AG04450 (cell line): Measurements from ENCODE around the gene GRIA3. TPM values are rescaled to one million over a fixed set of nuclear protein-coding genes. Genes with fewer than 3 reads are reported as not detected.

ENCODE experiments used
- CTCF ChIA-PET: fragments of 300-600, 350-600 bp; formaldehyde crosslinking; extraction: SDS; loops from one replicate; lab custom pipeline; 2022; ENCODE audit warnings: antibody characterized with exemption, inconsistent platforms; lab: Charles Lee
- POLR2A ChIA-PET: fragments of 350-600 bp; formaldehyde crosslinking; extraction: SDS; loops from one replicate; lab custom pipeline; 2021; ENCODE audit warnings: antibody characterized with exemption, inconsistent platforms; lab: Yijun Ruan, JAX
- DNase-seq: peaks from one replicate; pipeline ENCODE4 v3.0.0-alpha.2; 2011; ENCODE audit warnings: low read depth, low spot score
- H3K27ac ChIP-seq: one replicate; pipeline ENCODE4 v1.5.1; 2012; ENCODE audit warnings: low read depth, low read length, control low read depth
- H3K27me3 ChIP-seq: one replicate; pipeline ENCODE4 v1.6.0; 2012; ENCODE audit warnings: low read length; ENCODE audit not compliant: control insufficient read depth, insufficient read depth
- H3K4me3 ChIP-seq: 2 replicates; pipeline ENCODE4 v1.5.1; 2011; ENCODE audit warnings: mild to moderate bottlenecking, low read depth, low read length, control low read depth
- H3K9me3 ChIP-seq: 2 replicates; pipeline ENCODE4 v1.5.1; 2012; ENCODE audit warnings: low read length; ENCODE audit not compliant: control insufficient read depth, insufficient read depth
- polyA plus RNA-seq: library from polyadenylated mRNA; depleted of rRNA; stranded (reverse); fragments of >200 nt; gene quantifications from 2 replicates; pipeline ENCODE4 v1.2.3, GENCODE V29; 2011
- TF ChIP-seq, protein P1 (sequence below): IDR thresholded peaks from 2 replicates; pipeline ENCODE4 v1.5.1; 2011; ENCODE audit warnings: low read depth, low read length, control low read depth, inconsistent platforms

Gene GRIA3
- polyA plus RNA-seq, 1 experiment, result 0.06 TPM

DNA sequence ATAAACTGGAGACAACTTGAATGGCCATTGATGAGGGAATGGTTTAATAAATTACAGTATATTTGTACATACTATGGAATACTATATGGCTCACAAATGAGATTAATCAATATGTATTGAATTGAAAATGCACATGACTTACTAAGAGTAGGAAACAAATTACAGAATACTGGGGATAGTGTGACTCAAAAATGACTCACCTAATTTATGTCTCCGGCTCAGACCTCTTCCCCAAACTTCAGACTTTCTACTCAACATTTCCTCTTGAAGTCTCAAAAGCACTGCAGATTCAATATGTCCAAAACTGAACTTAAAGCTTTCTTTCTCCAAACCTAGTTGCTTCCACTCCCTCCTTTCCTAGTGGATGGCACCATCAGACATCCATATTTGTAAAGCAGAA, 28.8 kb upstream of the GRIA3 start:
- DNase-seq, result no peak
- ChIA-PET POLR2A (no interaction called here), CTCF (no interaction called here)
- no peaks in the 10 kb centered on the region for H3K9me3 ChIP-seq
- H3K27ac ChIP-seq, result no peak overlapping the region
- no peak overlapping the region for H3K4me3 ChIP-seq
- H3K27me3 ChIP-seq, result no peaks in the 10 kb centered on the region
- TF ChIP-seq, protein P1, sequence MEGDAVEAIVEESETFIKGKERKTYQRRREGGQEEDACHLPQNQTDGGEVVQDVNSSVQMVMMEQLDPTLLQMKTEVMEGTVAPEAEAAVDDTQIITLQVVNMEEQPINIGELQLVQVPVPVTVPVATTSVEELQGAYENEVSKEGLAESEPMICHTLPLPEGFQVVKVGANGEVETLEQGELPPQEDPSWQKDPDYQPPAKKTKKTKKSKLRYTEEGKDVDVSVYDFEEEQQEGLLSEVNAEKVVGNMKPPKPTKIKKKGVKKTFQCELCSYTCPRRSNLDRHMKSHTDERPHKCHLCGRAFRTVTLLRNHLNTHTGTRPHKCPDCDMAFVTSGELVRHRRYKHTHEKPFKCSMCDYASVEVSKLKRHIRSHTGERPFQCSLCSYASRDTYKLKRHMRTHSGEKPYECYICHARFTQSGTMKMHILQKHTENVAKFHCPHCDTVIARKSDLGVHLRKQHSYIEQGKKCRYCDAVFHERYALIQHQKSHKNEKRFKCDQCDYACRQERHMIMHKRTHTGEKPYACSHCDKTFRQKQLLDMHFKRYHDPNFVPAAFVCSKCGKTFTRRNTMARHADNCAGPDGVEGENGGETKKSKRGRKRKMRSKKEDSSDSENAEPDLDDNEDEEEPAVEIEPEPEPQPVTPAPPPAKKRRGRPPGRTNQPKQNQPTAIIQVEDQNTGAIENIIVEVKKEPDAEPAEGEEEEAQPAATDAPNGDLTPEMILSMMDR, result no peak

DNA sequence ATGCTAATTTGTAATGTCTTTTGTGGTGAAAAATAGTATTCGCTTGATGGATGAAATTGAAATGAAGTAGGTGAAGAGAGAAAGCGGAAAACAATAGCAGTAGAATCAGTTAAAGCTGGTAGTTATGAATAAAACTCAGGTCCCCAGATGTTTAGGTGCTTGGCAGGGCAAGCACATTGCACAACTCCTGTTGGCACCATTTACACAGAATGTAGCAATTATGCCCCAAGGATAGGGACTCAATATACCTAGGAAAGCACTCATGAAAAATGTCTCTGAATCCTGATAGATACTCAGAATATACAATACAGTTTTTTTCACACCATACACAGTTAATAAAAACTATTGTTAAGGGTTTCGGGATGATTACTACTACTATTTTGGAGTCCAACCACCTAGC, 26.5 kb upstream of the GRIA3 start:
- Histone ChIP-seq H3K27ac (no peak overlapping the region), H3K4me3 (no peak overlapping the region), H3K27me3 (no peaks in the 10 kb centered on the region), H3K9me3 (no peaks in the 10 kb centered on the region)
- CTCF ChIA-PET, result no interaction called here
- TF ChIP-seq, protein P1, result no peak
- POLR2A ChIA-PET, result no interaction called here
- no peak for DNase-seq

DNA sequence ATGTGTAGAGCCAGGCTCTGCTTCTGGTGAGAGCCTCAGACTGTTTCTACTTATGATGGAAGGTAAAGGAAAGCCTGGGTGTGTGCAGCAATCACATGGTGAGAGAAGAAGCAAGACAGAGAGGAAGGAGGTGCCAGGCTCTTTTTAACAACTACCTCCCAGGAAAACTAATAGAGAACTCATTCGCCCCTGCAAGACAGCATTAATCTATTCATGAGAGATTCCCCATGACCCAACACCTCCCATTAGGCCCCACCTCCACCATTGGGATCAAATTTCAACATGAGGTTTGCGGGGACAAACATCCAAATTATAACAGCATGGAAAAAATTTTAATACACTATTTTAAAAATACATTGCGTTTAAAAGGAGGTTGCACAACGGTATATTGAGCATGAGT, 24.7 kb upstream of the GRIA3 start:
- CTCF ChIA-PET, result no interaction called here
- Histone ChIP-seq H3K9me3 (no peaks in the 10 kb centered on the region), H3K27ac (no peak overlapping the region), H3K4me3 (no peak overlapping the region), H3K27me3 (no peaks in the 10 kb centered on the region)
- TF ChIP-seq, protein P1, result no peak
- POLR2A ChIA-PET, result no interaction called here
- DNase-seq, result no peak

- CTCF ChIA-PET, result no interaction called here
- POLR2A ChIA-PET, result no interaction called here
- Histone ChIP-seq H3K27ac (no peak overlapping the region), H3K27me3 (no peaks in the 10 kb centered on the region), H3K9me3 (no peaks in the 10 kb centered on the region), H3K4me3 (no peak overlapping the region)
- DNase-seq, result no peak
- TF ChIP-seq, protein P1, result no peak
These were observed 16.5 kb upstream of the GRIA3 start for GRCh38 chrX:123167621-123168020.

DNA sequence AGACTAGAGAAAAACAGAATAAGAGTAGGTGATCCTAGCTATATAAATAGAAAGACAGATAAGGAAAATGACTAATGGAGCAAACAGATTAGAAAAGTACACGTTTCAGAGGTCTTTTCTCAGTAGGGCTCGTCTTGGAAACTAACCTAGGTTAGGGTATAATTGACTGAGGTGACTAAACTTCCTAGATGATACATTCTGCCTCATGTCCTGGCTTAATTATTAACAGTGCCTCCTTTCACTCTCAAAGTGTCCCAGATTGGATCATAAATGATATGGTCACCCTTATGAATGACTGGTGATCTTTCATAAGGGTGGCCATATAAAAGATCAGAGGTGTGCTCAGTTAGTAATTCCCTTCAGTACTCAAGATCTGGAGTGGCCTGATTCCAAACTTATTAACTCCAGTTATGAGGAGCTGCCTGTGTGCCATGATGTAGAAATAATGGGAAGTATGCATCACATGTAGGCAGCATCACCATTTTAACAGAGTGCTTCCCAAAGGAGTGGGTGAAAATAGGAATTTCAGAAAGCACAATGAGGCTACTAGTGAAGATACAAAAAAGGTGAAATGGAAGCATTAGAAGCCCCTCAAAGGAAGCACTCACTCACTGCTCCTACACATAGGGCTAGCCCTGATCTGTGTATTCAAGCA, 14.7 kb upstream of the GRIA3 start:
- Histone ChIP-seq H3K9me3 (no peaks in the 10 kb centered on the region), H3K4me3 (no peak overlapping the region), H3K27me3 (no peaks in the 10 kb centered on the region), H3K27ac (no peak overlapping the region)
- TF ChIP-seq, protein P1, result no peak
- ChIA-PET CTCF (no interaction called here), POLR2A (no interaction called here)
- no peak for DNase-seq
